Activated CD8-positive, alpha-beta memory T cell treated with anti-CD3 and anti-CD28 coated beads for 36 hours (primary cell): ENCODE measurements around the gene WDR19. TPM values are rescaled to one million over a fixed set of nuclear protein-coding genes. Genes with fewer than 3 reads are reported as not detected.
"Not testable (repeated sequence)": the region's sequence is repeated elsewhere in the genome, so short reads cannot be mapped to it uniquely, and the experiment has no call there.

ENCODE experiments used
- CTCF ChIA-PET: fragments of 350-600 bp; sonication (Branson Sonifier 250); formaldehyde crosslinking; loops from one replicate; lab custom pipeline; 2021; ENCODE audit warnings: antibody characterized with exemption; lab: Charles Lee
- POLR2A ChIA-PET: fragments of 350-600 bp; sonication (Branson Sonifier 250); formaldehyde crosslinking; loops from one replicate; lab custom pipeline; 2021; ENCODE audit warnings: antibody characterized with exemption; lab: Charles Lee
- total RNA-seq, 2 experiments: library from RNA; stranded (reverse); gene quantifications; one replicate each; pipeline ENCODE4 v1.2.3, GENCODE V29; 2021

WDR19 gene
- total RNA-seq, 2 experiments from 2014 or later: 15.7 to 17.3 TPM

- CTCF ChIA-PET: no interaction called here
- POLR2A ChIA-PET: no interaction called here
Observed at GRCh38 chr4:39228377-39228776, 46.0 kb downstream of the WDR19 start.

GRCh38 chr4:39230462-39230861 is 48.1 kb downstream of the WDR19 start:
- POLR2A ChIA-PET: no interaction called here
- CTCF ChIA-PET: no interaction called here

GRCh38 chr4:39231660-39232059 is 49.3 kb downstream of the WDR19 start:
- ChIA-PET POLR2A (no interaction called here), CTCF (interaction anchor here (0.5 to 0.9 kb wide), 3 partner anchors 77 to 243 kb away, joined by 3 to 5 read pairs (median 4); no protein-coding TSS in a partner anchor)

GRCh38 chr4:39232100-39232499 is 49.8 kb downstream of the WDR19 start:
- ChIA-PET CTCF (interaction anchor here (0.5 to 0.9 kb wide), 3 partner anchors 100 to 425 kb away, joined by 3 to 5 read pairs (median 4); no protein-coding TSS in a partner anchor), POLR2A (no interaction called here)

GRCh38 chr4:39233114-39233513 is 50.8 kb downstream of the WDR19 start:
- CTCF ChIA-PET: no interaction called here
- POLR2A ChIA-PET: no interaction called here

GRCh38 chr4:39233783-39234182 is 51.5 kb downstream of the WDR19 start:
- ChIA-PET CTCF (no interaction called here), POLR2A (no interaction called here)

- POLR2A ChIA-PET: no interaction called here
Observed at GRCh38 chr4:39235021-39235420, 52.7 kb downstream of the WDR19 start.

GRCh38 chr4:39235696-39236095 is 53.4 kb downstream of the WDR19 start:
- CTCF ChIA-PET: no interaction called here
- POLR2A ChIA-PET: no interaction called here

More at GRCh38 chr4:39235021-39235420, 52.7 kb downstream of the WDR19 start:
- CTCF ChIA-PET: no interaction called here

- CTCF ChIA-PET: no interaction called here
- POLR2A ChIA-PET: no interaction called here
Observed at GRCh38 chr4:39237179-39237578, 54.9 kb downstream of the WDR19 start.

- CTCF ChIA-PET: no interaction called here
- POLR2A ChIA-PET: no interaction called here
Observed at GRCh38 chr4:39243462-39243861, 61.1 kb downstream of the WDR19 start.

- CTCF ChIA-PET: interaction anchor here (0.8 kb wide), 1 partner anchor 39 kb away, joined by 3 read pairs; no protein-coding TSS in a partner anchor
- POLR2A ChIA-PET: no interaction called here
Observed at GRCh38 chr4:39255266-39255665, 72.9 kb downstream of the WDR19 start.

GRCh38 chr4:39255871-39256270 is 73.5 kb downstream of the WDR19 start:
- ChIA-PET CTCF (interaction anchor here (0.8 kb wide), 1 partner anchor 40 kb away, joined by 3 read pairs; no protein-coding TSS in a partner anchor), POLR2A (no interaction called here)

- CTCF ChIA-PET: no interaction called here
Observed at GRCh38 chr4:39256436-39256835, 74.1 kb downstream of the WDR19 start.

GRCh38 chr4:39259571-39260330 is 77.4 kb downstream of the WDR19 start:
- CTCF ChIA-PET: no interaction called here
- POLR2A ChIA-PET: no interaction called here

More at GRCh38 chr4:39256436-39256835, 74.1 kb downstream of the WDR19 start:
- POLR2A ChIA-PET: no interaction called here

- POLR2A ChIA-PET: no interaction called here
- CTCF ChIA-PET: interaction anchor here (0.6 kb wide), 1 partner anchor 22 kb away, joined by 3 read pairs; no protein-coding TSS in a partner anchor
Observed at GRCh38 chr4:39263895-39264294, 81.6 kb downstream of the WDR19 start.

- POLR2A ChIA-PET: no interaction called here
- CTCF ChIA-PET: no interaction called here
Observed at GRCh38 chr4:39274503-39274902, 92.2 kb downstream of the WDR19 start.

- POLR2A ChIA-PET, CTCF ChIA-PET: not testable (repeated sequence)
Observed at GRCh38 chr4:39277661-39278060, 95.3 kb downstream of the WDR19 start.

- POLR2A ChIA-PET: no interaction called here
- CTCF ChIA-PET: no interaction called here
Observed at GRCh38 chr4:39278476-39278875, 96.1 kb downstream of the WDR19 start.

- CTCF ChIA-PET: no interaction called here
- POLR2A ChIA-PET: no interaction called here
Observed at GRCh38 chr4:39279416-39279815, 97.1 kb downstream of the WDR19 start.

- CTCF ChIA-PET: no interaction called here
Observed at GRCh38 chr4:39280770-39281169, 98.4 kb downstream of the WDR19 start.

More at GRCh38 chr4:39280770-39281169, 98.4 kb downstream of the WDR19 start:
- POLR2A ChIA-PET: no interaction called here
